Measurements from ENCODE around the gene TMEM17.

DNA sequence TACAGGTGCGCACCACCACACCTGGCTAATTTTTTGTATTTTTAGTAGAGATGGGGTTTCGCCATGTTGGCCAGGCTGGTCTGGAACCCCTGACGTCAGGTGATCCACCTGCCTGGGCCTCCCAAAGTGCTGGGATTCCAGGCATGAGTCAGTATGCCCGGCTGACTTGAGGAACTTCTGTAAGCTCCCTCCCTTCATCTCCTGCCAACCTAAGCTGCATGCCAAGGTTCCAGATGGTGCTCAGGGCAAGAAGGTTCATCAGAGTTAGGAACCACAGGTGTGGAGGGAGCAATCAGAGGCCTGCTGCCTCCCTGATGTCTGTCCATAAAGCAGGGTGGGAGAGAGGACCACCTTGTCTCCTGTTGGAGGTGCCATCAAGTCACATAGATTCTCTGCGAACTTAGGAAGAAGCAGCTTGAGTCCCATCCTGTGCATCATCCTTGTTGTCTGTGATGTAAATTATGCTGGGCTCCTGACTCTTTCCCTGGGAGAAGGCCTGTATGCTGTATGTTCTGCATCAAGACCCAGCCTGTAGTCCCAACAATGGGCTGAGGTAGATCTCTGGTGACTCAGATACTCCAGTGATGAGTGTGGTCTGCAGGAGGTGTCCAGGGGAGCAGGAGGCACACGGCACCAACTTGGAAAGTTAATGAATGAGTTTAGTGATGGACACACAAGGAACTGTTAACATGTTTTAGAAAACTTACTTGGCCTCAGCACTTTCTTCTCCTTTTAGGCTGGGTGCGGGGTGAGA is 53.1 kb downstream of the TMEM17 start:
- TF ChIP-seq POLR2AphosphoS5 (IDR thresholded peaks at IDR 0.05; ENCODE audit: control insufficient read depth, insufficient read depth, low read depth, low read length) (no peak), CBX3 (IDR thresholded peaks at IDR 0.05; ENCODE audit: borderline replicate concordance in 1 of 2, low read length in 2 of 2) (no peak), SP2 (IDR thresholded peaks at IDR 0.05; ENCODE audit: extremely low read depth, low read depth, low read length, poor library complexity, severe bottlenecking) (no peak), MAFF (IDR thresholded peaks at IDR 0.05; ENCODE audit: low read length) (no peak), RBBP5 (IDR thresholded peaks at IDR 0.05; ENCODE audit: borderline replicate concordance, insufficient read depth, low read length, poor library complexity, severe bottlenecking) (no peak), CHD4 (IDR thresholded peaks at IDR 0.05; ENCODE audit: insufficient read depth, insufficient replicate concordance, low read depth, low read length, poor library complexity, severe bottlenecking) (no peak), EHMT2 (IDR thresholded peaks at IDR 0.05) (no peak), DPF2 (IDR thresholded peaks at IDR 0.05) (no peak), MAFK (IDR thresholded peaks at IDR 0.05; ENCODE audit: low read length) (no peak)
- TF ChIP-seq, protein P1, sequence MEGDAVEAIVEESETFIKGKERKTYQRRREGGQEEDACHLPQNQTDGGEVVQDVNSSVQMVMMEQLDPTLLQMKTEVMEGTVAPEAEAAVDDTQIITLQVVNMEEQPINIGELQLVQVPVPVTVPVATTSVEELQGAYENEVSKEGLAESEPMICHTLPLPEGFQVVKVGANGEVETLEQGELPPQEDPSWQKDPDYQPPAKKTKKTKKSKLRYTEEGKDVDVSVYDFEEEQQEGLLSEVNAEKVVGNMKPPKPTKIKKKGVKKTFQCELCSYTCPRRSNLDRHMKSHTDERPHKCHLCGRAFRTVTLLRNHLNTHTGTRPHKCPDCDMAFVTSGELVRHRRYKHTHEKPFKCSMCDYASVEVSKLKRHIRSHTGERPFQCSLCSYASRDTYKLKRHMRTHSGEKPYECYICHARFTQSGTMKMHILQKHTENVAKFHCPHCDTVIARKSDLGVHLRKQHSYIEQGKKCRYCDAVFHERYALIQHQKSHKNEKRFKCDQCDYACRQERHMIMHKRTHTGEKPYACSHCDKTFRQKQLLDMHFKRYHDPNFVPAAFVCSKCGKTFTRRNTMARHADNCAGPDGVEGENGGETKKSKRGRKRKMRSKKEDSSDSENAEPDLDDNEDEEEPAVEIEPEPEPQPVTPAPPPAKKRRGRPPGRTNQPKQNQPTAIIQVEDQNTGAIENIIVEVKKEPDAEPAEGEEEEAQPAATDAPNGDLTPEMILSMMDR (IDR thresholded peaks at IDR 0.05 in 2 of 3, conservative IDR thresholded peaks at IDR 0.05 in 1 of 3; ENCODE audit: insufficient read depth in 2 of 3, low read depth in 1 of 3, low read length in 3 of 3), result no peak
